HG02610 (cell line): ENCODE data around the gene SNRPA.
"Not testable (repeated sequence)": the region's sequence is repeated elsewhere in the genome, so short reads cannot be mapped to it uniquely, and the experiment has no call there.

Experiments
- ATAC-seq: cut with Tn5 transposase; IDR thresholded peaks from one replicate; pipeline ENCODE4 v1.9.1; 2021; ENCODE audit warnings: mild to moderate bottlenecking, moderate library complexity; ENCODE audit not compliant: unreplicated experiment

Gene SNRPA

GRCh38 chr19:40744554-40745401 lies 6.2 kb upstream of the SNRPA start:
- ATAC-seq: no peak

- no peak for ATAC-seq
Measured at GRCh38 chr19:40745402-40745780, 5.6 kb upstream of the SNRPA start.

GRCh38 chr19:40747536-40747935 lies 3.5 kb upstream of the SNRPA start:
- ATAC-seq: no peak

- peak; percentile 86 for ATAC-seq
Measured at GRCh38 chr19:40750058-40750873, 737 bp upstream of the SNRPA start, which contains the start of gene ACTMAP. Gene ACTMAP (minus strand): TSS chr19:40750477. CDS start chr19:40749803, 674 bp downstream.

GRCh38 chr19:40752257-40752781 lies 1.3 kb downstream of the SNRPA start:
- ATAC-seq: no peak

- ATAC-seq: no peak
Measured at GRCh38 chr19:40754611-40755247, 3.7 kb downstream of the SNRPA start.

- no peak for ATAC-seq
Measured at GRCh38 chr19:40755248-40755624, 4.2 kb downstream of the SNRPA start.

- no peak for ATAC-seq
Measured at GRCh38 chr19:40755791-40756190, 4.8 kb downstream of the SNRPA start.

- no peak for ATAC-seq
Measured at GRCh38 chr19:40756502-40757110, 5.6 kb downstream of the SNRPA start.

- no peak for ATAC-seq
Measured at GRCh38 chr19:40758491-40758890, 7.5 kb downstream of the SNRPA start.

GRCh38 chr19:40759352-40759751 lies 8.3 kb downstream of the SNRPA start:
- ATAC-seq: no peak

- no peak for ATAC-seq
Measured at GRCh38 chr19:40762754-40763470, 11.9 kb downstream of the SNRPA start.

GRCh38 chr19:40763526-40763925 lies 12.5 kb downstream of the SNRPA start:
- no peak for ATAC-seq

- ATAC-seq: no peak
Measured at GRCh38 chr19:40763963-40764362, 13.0 kb downstream of the SNRPA start.

- not testable (repeated sequence) for ATAC-seq
Measured at GRCh38 chr19:40766385-40766784, 15.4 kb downstream of the SNRPA start.

- no peak for ATAC-seq
Measured at GRCh38 chr19:40768869-40769268, 17.9 kb downstream of the SNRPA start.

GRCh38 chr19:40771101-40771862 lies 20.3 kb downstream of the SNRPA start:
- ATAC-seq: not testable (repeated sequence)

- no peak for ATAC-seq
Measured at GRCh38 chr19:40774916-40775631, 24.1 kb downstream of the SNRPA start, which contains the start of gene MIA. Gene MIA (plus strand): TSS chr19:40775521. CDS start chr19:40775543, 22 bp downstream.

- ATAC-seq: no peak
Measured at GRCh38 chr19:40775632-40776022, 24.6 kb downstream of the SNRPA start.
